SK-N-SH treated with all-trans-retinoic acid at 6 μM for 48 hours (cell line): ENCODE measurements around the gene NHSL2.

ENCODE experiments used
- CSRNP3 ChIP-seq: fragments of 250-450 bp; sonication (Bioruptor Pico); IDR thresholded peaks from 2 replicates; pipeline ENCODE4 v1.5.1; 2021; ENCODE audit warnings: mild to moderate bottlenecking, moderate library complexity
- ESRRG ChIP-seq: fragments of 250-450 bp; sonication (Bioruptor Pico); IDR thresholded peaks from 2 replicates; pipeline ENCODE4 v1.6.1; 2021; ENCODE audit warnings: mild to moderate bottlenecking
- SNAI2 ChIP-seq: fragments of 250-450 bp; sonication (Bioruptor Pico); IDR thresholded peaks from 2 replicates; pipeline ENCODE4 v1.5.0; 2020; ENCODE audit warnings: mild to moderate bottlenecking, moderate library complexity
- TCF4 ChIP-seq: fragments of 250-450 bp; sonication (Bioruptor Pico); IDR thresholded peaks from 2 replicates; pipeline ENCODE4 v1.8.0; 2021; ENCODE audit warnings: mild to moderate bottlenecking, moderate library complexity, borderline replicate concordance
- ZC3H10 ChIP-seq: fragments of 250-450 bp; sonication (Bioruptor Pico); IDR thresholded peaks from 2 replicates; pipeline ENCODE4 v1.5.1; 2021; ENCODE audit warnings: mild to moderate bottlenecking, moderate library complexity
- ZFP3 ChIP-seq: fragments of 250-450 bp; sonication (Bioruptor Pico); IDR thresholded peaks from 2 replicates; pipeline ENCODE4 v1.5.0; 2020; ENCODE audit warnings: mild to moderate bottlenecking, moderate library complexity
- TF ChIP-seq, protein P1 (sequence below): fragments of 250-450 bp; sonication (Bioruptor Pico); IDR thresholded peaks from 2 replicates; pipeline ENCODE4 v1.8.0; 2020; ENCODE audit warnings: mild to moderate bottlenecking, moderate library complexity, borderline replicate concordance

- TF ChIP-seq TCF4 (CRISPR knock-in tag), result no peak
- TF ChIP-seq ZFP3, result no peak
- no peak for TF ChIP-seq ESRRG
- TF ChIP-seq CSRNP3 (CRISPR knock-in tag), result no peak
- TF ChIP-seq, protein P1, sequence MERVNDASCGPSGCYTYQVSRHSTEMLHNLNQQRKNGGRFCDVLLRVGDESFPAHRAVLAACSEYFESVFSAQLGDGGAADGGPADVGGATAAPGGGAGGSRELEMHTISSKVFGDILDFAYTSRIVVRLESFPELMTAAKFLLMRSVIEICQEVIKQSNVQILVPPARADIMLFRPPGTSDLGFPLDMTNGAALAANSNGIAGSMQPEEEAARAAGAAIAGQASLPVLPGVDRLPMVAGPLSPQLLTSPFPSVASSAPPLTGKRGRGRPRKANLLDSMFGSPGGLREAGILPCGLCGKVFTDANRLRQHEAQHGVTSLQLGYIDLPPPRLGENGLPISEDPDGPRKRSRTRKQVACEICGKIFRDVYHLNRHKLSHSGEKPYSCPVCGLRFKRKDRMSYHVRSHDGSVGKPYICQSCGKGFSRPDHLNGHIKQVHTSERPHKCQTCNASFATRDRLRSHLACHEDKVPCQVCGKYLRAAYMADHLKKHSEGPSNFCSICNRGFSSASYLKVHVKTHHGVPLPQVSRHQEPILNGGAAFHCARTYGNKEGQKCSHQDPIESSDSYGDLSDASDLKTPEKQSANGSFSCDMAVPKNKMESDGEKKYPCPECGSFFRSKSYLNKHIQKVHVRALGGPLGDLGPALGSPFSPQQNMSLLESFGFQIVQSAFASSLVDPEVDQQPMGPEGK, result no peak
- TF ChIP-seq ZC3H10, result no peak
- no peak for TF ChIP-seq SNAI2 (CRISPR knock-in tag)
Measured at GRCh38 chrX:72003811-72004750, 93.4 kb downstream of the NHSL2 start.
